K562 (cell line): ENCODE measurements around the gene SFXN5. TPM values are rescaled to one million over a fixed set of nuclear protein-coding genes. Genes with fewer than 3 reads are reported as not detected.

Experiments used
- MCM7 ChIP-seq, 2 experiments: fragments of 450-650 bp; IDR thresholded peaks; 2 replicates each; pipeline ENCODE4 v1.6.1; 2016 to 2018
- NCOA4 ChIP-seq: fragments of 450-650 bp; IDR thresholded peaks from 2 replicates; pipeline ENCODE4 v1.6.1; 2018; ENCODE audit warnings: mild to moderate bottlenecking; ENCODE audit not compliant: partially characterized antibody
- RBBP5 ChIP-seq: fragments of 200-600 bp; sonication (generic); IDR thresholded peaks from 2 replicates; pipeline ENCODE4 v1.6.1; 2012; ENCODE audit warnings: borderline replicate concordance, mild to moderate bottlenecking, low read length, control low read depth, inconsistent platforms; ENCODE audit not compliant: insufficient read depth, poor library complexity, severe bottlenecking
- RBFOX2 ChIP-seq: fragments of 200-400 bp; formaldehyde crosslinking; IDR thresholded peaks from 2 replicates; pipeline ENCODE4 v1.6.1; 2017; ENCODE audit warnings: low read depth, mild to moderate bottlenecking, low read length, moderate library complexity
- RBM17 ChIP-seq: fragments of 200-400 bp; formaldehyde crosslinking; IDR thresholded peaks from 2 replicates; pipeline ENCODE4 v1.6.1; 2017; ENCODE audit warnings: low read depth, mild to moderate bottlenecking, low read length, borderline replicate concordance
- RBM34 ChIP-seq: fragments of 200-400 bp; formaldehyde crosslinking; IDR thresholded peaks from 2 replicates; pipeline ENCODE4 v1.6.1; 2018; ENCODE audit warnings: low read length, borderline replicate concordance; ENCODE audit not compliant: insufficient read depth
- RFX5 ChIP-seq: IDR thresholded peaks from 2 replicates; pipeline ENCODE4 v1.6.1; 2011; ENCODE audit warnings: low read depth, mild to moderate bottlenecking, improper control_type of control experiment, low read length
- SRSF1 ChIP-seq: fragments of 200-400 bp; formaldehyde crosslinking; IDR thresholded peaks from 2 replicates; pipeline ENCODE4 v1.6.1; 2017; ENCODE audit warnings: mild to moderate bottlenecking, low read depth, low read length, moderate library complexity
- STAT5A ChIP-seq: IDR thresholded peaks from 2 replicates; pipeline ENCODE4 v1.6.1; 2012; ENCODE audit warnings: low read length, inconsistent platforms, borderline replicate concordance
- ZFX ChIP-seq: sonication (generic); formaldehyde crosslinking; IDR thresholded peaks from 2 replicates; pipeline ENCODE4 v1.8.0; 2022; ENCODE audit warnings: mild to moderate bottlenecking, missing genetic modification reagents, moderate library complexity
- polyA plus RNA-seq, 8 experiments: library from polyadenylated mRNA; depleted of rRNA in 4 of 8; stranded (reverse) in 5 of 8; unstranded in 3 of 8; fragments of >200 nt; fragmentation: Nextera tagmentation in 2 of 8; fragmentation: Illumina TruSeq in 1 of 8; extraction: Ambion mirVana in 2 of 8; extraction: Trizol in 1 of 8; gene quantifications; 2 replicates each; pipeline versions ENCODE4 v1.2.1 to v1.2.3, GENCODE V29; 2011 to 2014; ENCODE audit warnings: inconsistent platforms in 1 of 8, missing spikeins in 1 of 8
- total RNA-seq, 7 experiments: library from RNA; depleted of rRNA in 6 of 7; stranded (reverse); fragments of >200 nt in 6 of 7; fragmentation: Illumina TruSeq in 2 of 7; extraction: Trizol in 2 of 7; gene quantifications; 2 replicates each; pipeline versions ENCODE4 v1.2.1 to v1.2.3, GENCODE V29; 2011 to 2021; ENCODE audit warnings: low replicate concordance in 1 of 7
- TF ChIP-seq, protein P1 (sequence below): sonication (generic); formaldehyde crosslinking; IDR thresholded peaks from 2 replicates; pipeline ENCODE4 v1.4.0; 2020; ENCODE audit warnings: mild to moderate bottlenecking, missing genetic modification reagents
- TF ChIP-seq, protein P2 (sequence below): fragments of 450-650 bp; IDR thresholded peaks from 2 replicates; pipeline ENCODE4 v1.6.1; 2018; ENCODE audit not compliant: partially characterized antibody
- TF ChIP-seq, protein P3 (sequence below): fragments of 250-450 bp; sonication (Bioruptor Pico); IDR thresholded peaks from 2 replicates; pipeline ENCODE4 v1.5.0; 2022; ENCODE audit warnings: mild to moderate bottlenecking

SFXN5 gene
- total and polyA plus RNA-seq, 9 of the 15 experiments (the other 6 are each of a cell fraction or from before 2014, with no cell fraction given) = 8.3 to 22.6 (median 16.0) TPM

DNA sequence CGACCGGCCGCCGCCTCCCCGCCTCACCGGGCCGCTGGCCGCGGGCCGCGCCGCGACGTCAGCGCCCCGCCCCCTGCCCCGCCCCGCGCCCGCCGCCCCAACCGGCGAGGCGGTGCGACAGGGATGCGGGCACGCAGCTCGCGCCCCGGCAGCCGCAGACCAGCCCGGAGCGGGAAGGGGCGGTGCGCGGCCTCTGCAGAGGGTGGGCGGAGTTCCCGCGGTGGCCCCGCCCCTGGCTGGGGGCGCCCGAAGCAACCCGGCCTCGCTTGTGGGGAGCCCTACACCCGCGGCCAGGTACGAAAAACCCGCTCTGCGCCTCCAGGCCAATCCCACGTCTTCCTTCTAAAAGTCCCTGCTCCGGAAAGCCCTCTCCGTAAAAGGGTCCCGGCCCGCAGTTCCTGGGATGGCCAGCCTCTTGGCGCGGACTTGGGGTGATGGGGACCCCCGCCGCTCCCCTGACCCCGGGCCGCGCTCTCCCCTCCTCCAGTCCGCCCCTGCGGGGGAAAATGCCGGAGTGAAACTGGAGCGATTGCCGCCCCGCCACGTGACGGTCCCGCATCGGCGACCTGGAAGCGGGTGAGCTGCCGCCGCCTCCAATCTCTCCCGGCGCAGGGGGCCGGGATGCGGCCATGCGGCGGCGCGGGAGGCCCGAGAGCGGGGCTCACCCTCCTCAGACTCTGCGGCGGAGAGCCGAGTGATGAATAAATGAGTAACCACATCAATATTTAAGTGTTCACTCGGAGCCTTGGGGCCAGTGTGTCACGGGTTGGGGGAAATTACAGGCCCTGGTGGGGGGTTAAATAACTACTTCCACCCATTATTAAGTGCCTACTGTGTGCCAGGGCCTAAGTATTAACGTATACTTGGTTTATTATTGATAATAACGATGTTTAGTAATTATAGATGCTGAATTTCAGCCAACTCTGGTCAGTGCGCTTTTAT is 41.7 kb upstream of the SFXN5 start, which contains the start of gene RAB11FIP5 (continued):
- TF ChIP-seq NCOA4 (no peak), RBM17 (no peak), RBFOX2 (peak; percentile 60), SRSF1 (no peak), RBBP5 (peak; percentile 12), MCM7 (IDR thresholded peaks at IDR 0.05) (no peak), RFX5 (no peak), RBM34 (no peak), ZFX (CRISPR knock-in tag) (no peak; the same call in 1 of the 2 replicates), STAT5A (no peak)
- TF ChIP-seq, protein P1, sequence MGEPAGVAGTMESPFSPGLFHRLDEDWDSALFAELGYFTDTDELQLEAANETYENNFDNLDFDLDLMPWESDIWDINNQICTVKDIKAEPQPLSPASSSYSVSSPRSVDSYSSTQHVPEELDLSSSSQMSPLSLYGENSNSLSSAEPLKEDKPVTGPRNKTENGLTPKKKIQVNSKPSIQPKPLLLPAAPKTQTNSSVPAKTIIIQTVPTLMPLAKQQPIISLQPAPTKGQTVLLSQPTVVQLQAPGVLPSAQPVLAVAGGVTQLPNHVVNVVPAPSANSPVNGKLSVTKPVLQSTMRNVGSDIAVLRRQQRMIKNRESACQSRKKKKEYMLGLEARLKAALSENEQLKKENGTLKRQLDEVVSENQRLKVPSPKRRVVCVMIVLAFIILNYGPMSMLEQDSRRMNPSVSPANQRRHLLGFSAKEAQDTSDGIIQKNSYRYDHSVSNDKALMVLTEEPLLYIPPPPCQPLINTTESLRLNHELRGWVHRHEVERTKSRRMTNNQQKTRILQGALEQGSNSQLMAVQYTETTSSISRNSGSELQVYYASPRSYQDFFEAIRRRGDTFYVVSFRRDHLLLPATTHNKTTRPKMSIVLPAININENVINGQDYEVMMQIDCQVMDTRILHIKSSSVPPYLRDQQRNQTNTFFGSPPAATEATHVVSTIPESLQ (CRISPR knock-in tag) = 0 out of 2 replicates have a peak, but pooled peaks have one; percentile 44
- TF ChIP-seq, protein P2, sequence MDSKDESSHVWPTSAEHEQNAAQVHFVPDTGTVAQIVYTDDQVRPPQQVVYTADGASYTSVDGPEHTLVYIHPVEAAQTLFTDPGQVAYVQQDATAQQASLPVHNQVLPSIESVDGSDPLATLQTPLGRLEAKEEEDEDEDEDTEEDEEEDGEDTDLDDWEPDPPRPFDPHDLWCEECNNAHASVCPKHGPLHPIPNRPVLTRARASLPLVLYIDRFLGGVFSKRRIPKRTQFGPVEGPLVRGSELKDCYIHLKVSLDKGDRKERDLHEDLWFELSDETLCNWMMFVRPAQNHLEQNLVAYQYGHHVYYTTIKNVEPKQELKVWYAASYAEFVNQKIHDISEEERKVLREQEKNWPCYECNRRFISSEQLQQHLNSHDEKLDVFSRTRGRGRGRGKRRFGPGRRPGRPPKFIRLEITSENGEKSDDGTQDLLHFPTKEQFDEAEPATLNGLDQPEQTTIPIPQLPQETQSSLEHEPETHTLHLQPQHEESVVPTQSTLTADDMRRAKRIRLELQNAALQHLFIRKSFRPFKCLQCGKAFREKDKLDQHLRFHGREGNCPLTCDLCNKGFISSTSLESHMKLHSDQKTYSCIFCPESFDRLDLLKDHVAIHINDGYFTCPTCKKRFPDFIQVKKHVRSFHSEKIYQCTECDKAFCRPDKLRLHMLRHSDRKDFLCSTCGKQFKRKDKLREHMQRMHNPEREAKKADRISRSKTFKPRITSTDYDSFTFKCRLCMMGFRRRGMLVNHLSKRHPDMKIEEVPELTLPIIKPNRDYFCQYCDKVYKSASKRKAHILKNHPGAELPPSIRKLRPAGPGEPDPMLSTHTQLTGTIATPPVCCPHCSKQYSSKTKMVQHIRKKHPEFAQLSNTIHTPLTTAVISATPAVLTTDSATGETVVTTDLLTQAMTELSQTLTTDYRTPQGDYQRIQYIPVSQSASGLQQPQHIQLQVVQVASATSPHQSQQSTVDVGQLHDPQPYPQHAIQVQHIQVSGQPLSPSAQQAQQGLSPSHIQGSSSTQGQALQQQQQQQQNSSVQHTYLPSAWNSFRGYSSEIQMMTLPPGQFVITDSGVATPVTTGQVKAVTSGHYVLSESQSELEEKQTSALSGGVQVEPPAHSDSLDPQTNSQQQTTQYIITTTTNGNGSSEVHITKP = peak; percentile 27
- TF ChIP-seq, protein P3, sequence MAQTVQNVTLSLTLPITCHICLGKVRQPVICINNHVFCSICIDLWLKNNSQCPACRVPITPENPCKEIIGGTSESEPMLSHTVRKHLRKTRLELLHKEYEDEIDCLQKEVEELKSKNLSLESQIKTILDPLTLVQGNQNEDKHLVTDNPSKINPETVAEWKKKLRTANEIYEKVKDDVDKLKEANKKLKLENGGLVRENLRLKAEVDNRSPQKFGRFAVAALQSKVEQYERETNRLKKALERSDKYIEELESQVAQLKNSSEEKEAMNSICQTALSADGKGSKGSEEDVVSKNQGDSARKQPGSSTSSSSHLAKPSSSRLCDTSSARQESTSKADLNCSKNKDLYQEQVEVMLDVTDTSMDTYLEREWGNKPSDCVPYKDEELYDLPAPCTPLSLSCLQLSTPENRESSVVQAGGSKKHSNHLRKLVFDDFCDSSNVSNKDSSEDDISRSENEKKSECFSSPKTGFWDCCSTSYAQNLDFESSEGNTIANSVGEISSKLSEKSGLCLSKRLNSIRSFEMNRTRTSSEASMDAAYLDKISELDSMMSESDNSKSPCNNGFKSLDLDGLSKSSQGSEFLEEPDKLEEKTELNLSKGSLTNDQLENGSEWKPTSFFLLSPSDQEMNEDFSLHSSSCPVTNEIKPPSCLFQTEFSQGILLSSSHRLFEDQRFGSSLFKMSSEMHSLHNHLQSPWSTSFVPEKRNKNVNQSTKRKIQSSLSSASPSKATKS = no peak
- TF ChIP-seq, all 486 proteins: peak for 41
